MM.1S (cell line): Measurements from ENCODE around the gene CKAP5.

ENCODE experiments used
- CTCF ChIP-seq: fragments of 300-600 bp; sonication (generic); IDR thresholded peaks from 2 replicates; pipeline ENCODE4 v1.5.1; 2016; ENCODE audit warnings: antibody characterized with exemption, low read length, mixed read lengths
- EZH2 ChIP-seq: fragments of 300-600 bp; sonication (generic); optimal IDR thresholded peaks from 2 replicates; pipeline ENCODE3; 2017; ENCODE audit warnings: low read depth, mild to moderate bottlenecking, antibody characterized with exemption, low read length, mixed read lengths
- EZH2phosphoT487 ChIP-seq: fragments of 300-600 bp; sonication (generic); IDR thresholded peaks from 2 replicates; pipeline ENCODE4 v1.6.1; 2018; ENCODE audit warnings: antibody characterized with exemption, low read length

- TF ChIP-seq CTCF (no peak), EZH2phosphoT487 (no peak), EZH2 (no peak)
Measured at GRCh38 chr11:46733234-46733633, 112.8 kb downstream of the CKAP5 start.
